ENCODE data around the gene LRBA.

LRBA gene

GRCh38 chr4:150243932-150244331 is 771.2 kb downstream of the LRBA start:
- Mint-ChIP-seq H3K27ac (no peak overlapping the region), H3K9me3 (no peaks in the 10 kb centered on the region), H3K4me3 (no peak overlapping the region), H3K27me3 (peaks cover 4% of the 10 kb centered on the region), H3K4me1 (ENCODE audit: low read depth) (no peaks in the 10 kb centered on the region), H3K36me3 (ENCODE audit: low read depth) (no peaks in the 10 kb centered on the region)

GRCh38 chr4:150242820-150243458 is 772.1 kb downstream of the LRBA start:
- H3K27ac Mint-ChIP-seq: no peak overlapping the region
- H3K36me3 Mint-ChIP-seq (ENCODE audit: low read depth): no peaks in the 10 kb centered on the region
- peaks cover 4% of the 10 kb centered on the region for H3K27me3 Mint-ChIP-seq
- H3K9me3 Mint-ChIP-seq: no peaks in the 10 kb centered on the region
- no peak overlapping the region for H3K4me3 Mint-ChIP-seq
- no peaks in the 10 kb centered on the region for H3K4me1 Mint-ChIP-seq (ENCODE audit: low read depth)

DNA sequence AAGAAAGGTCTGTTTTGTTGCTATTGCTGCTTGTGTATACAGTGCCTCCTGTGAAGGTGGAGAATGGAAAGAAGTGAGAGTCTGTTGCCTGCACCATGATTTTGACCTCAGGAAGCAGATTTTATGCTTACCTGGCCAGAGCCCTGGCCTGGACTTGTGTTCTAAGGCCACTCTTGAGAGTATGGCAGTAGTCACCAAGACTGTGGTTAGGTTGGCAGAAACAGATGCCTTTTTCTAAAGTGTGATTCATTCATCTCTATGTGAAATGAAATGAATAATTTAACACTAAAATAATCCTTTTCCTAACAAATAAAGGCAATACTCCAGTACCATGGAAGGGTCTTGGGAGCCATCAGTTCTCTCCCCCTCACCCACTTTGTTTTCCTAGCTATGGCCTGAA is 775.1 kb downstream of the LRBA start:
- H3K4me3 Mint-ChIP-seq: no peak overlapping the region
- H3K27me3 Mint-ChIP-seq: peaks cover 4% of the 10 kb centered on the region
- no peak overlapping the region for H3K27ac Mint-ChIP-seq
- H3K4me1 Mint-ChIP-seq (ENCODE audit: low read depth): no peaks in the 10 kb centered on the region
- no peaks in the 10 kb centered on the region for H3K36me3 Mint-ChIP-seq (ENCODE audit: low read depth)
- H3K9me3 Mint-ChIP-seq: no peaks in the 10 kb centered on the region

- Mint-ChIP-seq H3K27ac (no peak overlapping the region), H3K27me3 (peaks cover 7% of the 10 kb centered on the region), H3K4me1 (ENCODE audit: low read depth) (no peaks in the 10 kb centered on the region), H3K4me3 (no peak overlapping the region), H3K9me3 (no peaks in the 10 kb centered on the region), H3K36me3 (ENCODE audit: low read depth) (no peaks in the 10 kb centered on the region)
Measured at GRCh38 chr4:150238591-150238990, 776.5 kb downstream of the LRBA start.

GRCh38 chr4:150237110-150237872 is 777.8 kb downstream of the LRBA start:
- no peaks in the 10 kb centered on the region for H3K36me3 Mint-ChIP-seq (ENCODE audit: low read depth)
- no peak overlapping the region for H3K27ac Mint-ChIP-seq
- peaks cover 5% of the 10 kb centered on the region for H3K27me3 Mint-ChIP-seq
- no peaks in the 10 kb centered on the region for H3K9me3 Mint-ChIP-seq
- H3K4me3 Mint-ChIP-seq: no peak overlapping the region
- H3K4me1 Mint-ChIP-seq (ENCODE audit: low read depth): no peaks in the 10 kb centered on the region

DNA sequence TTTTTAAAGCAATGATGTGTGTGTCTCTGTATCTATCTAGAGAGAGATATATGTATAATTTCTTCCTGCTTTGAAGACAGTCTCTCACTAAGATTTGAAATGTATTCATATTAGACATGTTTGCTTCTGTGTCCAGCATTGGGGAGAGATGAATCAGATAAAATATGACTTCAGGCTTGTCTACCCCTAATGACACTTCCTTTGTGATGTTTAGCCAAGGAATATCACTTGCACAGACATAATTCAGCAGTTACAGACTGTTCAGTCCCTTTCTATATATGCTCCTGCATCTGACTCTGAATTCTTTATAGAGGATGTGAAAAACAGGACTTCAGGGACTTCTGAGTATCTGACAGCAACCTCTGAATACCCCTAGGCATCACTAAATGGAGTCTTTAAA is 778.5 kb downstream of the LRBA start:
- Mint-ChIP-seq H3K9me3 (no peaks in the 10 kb centered on the region), H3K36me3 (ENCODE audit: low read depth) (no peaks in the 10 kb centered on the region), H3K27ac (no peak overlapping the region), H3K27me3 (peaks cover 9% of the 10 kb centered on the region), H3K4me1 (ENCODE audit: low read depth) (no peaks in the 10 kb centered on the region), H3K4me3 (no peak overlapping the region)

DNA sequence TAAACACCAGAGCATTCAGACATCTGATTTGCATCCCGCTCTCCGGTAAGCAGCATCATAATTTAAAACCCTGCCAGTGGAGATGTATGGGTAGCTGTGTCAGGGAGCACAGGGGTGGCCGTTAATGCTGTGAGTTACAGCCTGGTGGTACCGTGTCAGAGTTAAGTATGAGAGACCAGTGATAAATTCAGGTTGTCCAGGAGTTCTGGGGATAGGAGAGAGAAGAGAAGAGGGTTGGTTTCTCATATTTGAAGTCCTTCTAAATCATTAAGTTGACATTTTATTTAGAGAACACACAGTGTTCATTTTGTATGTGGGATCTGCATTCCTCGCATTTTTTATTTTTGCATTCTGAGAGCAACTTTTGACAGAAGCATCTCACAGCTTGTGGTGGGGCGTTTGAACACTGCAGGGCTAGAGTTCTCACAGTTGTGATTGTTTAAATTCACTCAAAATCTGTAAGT is 779.2 kb downstream of the LRBA start:
- no peaks in the 10 kb centered on the region for H3K36me3 Mint-ChIP-seq (ENCODE audit: low read depth)
- H3K9me3 Mint-ChIP-seq: no peaks in the 10 kb centered on the region
- no peak overlapping the region for H3K4me3 Mint-ChIP-seq
- H3K4me1 Mint-ChIP-seq (ENCODE audit: low read depth): no peaks in the 10 kb centered on the region
- no peak overlapping the region for H3K27ac Mint-ChIP-seq
- H3K27me3 Mint-ChIP-seq: peaks cover 13% of the 10 kb centered on the region

- no peaks in the 10 kb centered on the region for H3K9me3 Mint-ChIP-seq
- H3K4me1 Mint-ChIP-seq (ENCODE audit: low read depth): no peaks in the 10 kb centered on the region
- H3K36me3 Mint-ChIP-seq (ENCODE audit: low read depth): no peaks in the 10 kb centered on the region
- H3K27ac Mint-ChIP-seq: no peak overlapping the region
- H3K4me3 Mint-ChIP-seq: no peak overlapping the region
- H3K27me3 Mint-ChIP-seq: peaks cover 15% of the 10 kb centered on the region
Measured at GRCh38 chr4:150235317-150235716, 779.8 kb downstream of the LRBA start.

DNA sequence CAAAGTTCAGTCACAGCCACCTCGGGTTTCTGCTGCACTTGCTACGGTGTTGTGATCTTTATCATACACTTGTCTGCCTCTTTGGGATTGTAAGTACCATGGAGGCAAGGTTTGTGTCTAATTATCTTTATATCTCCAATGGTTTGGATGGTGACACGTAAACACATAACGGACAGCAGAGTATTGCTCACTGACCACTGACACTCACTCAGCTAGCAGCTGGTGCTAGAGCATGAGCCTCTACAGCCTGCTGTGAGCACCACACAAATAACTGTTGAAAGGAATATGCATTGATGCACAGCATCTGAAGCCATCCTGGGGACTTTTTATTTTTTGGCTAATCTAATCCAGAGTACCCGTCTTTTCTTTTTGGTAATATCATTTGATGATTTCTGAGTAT is 780.8 kb downstream of the LRBA start:
- H3K4me1 Mint-ChIP-seq (ENCODE audit: low read depth): no peaks in the 10 kb centered on the region
- no peak overlapping the region for H3K4me3 Mint-ChIP-seq
- H3K27me3 Mint-ChIP-seq: peaks cover 18% of the 10 kb centered on the region
- no peaks in the 10 kb centered on the region for H3K36me3 Mint-ChIP-seq (ENCODE audit: low read depth)
- no peak overlapping the region for H3K27ac Mint-ChIP-seq
- no peaks in the 10 kb centered on the region for H3K9me3 Mint-ChIP-seq

DNA sequence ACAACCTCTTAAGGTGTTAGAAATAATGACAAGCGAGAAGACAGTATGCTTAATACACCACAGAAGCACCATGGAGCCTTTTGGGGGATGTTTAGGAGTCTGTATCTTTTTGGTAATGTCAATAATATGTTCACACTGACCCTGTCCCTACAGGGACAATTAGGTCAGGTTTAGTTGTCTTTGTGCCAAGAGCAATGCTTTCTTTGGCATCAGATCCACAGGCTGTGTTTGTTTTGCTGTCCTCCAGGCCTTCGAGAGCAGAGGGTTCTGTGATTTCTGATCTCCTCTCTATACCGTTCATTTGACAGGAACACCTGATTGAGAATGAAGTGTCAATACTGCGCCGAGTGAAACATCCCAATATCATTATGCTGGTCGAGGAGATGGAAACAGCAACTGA is 783.1 kb downstream of the LRBA start:
- Mint-ChIP-seq H3K4me3 (no peak overlapping the region), H3K9me3 (no peaks in the 10 kb centered on the region), H3K27ac (no peak overlapping the region), H3K27me3 (peaks cover 22% of the 10 kb centered on the region), H3K4me1 (ENCODE audit: low read depth) (no peaks in the 10 kb centered on the region), H3K36me3 (ENCODE audit: low read depth) (no peaks in the 10 kb centered on the region)

GRCh38 chr4:150231107-150231770 is 783.8 kb downstream of the LRBA start:
- Mint-ChIP-seq H3K27me3 (peaks cover 22% of the 10 kb centered on the region), H3K9me3 (no peaks in the 10 kb centered on the region), H3K4me1 (ENCODE audit: low read depth) (no peaks in the 10 kb centered on the region), H3K36me3 (ENCODE audit: low read depth) (no peaks in the 10 kb centered on the region), H3K27ac (no peak overlapping the region), H3K4me3 (no peak overlapping the region)

DNA sequence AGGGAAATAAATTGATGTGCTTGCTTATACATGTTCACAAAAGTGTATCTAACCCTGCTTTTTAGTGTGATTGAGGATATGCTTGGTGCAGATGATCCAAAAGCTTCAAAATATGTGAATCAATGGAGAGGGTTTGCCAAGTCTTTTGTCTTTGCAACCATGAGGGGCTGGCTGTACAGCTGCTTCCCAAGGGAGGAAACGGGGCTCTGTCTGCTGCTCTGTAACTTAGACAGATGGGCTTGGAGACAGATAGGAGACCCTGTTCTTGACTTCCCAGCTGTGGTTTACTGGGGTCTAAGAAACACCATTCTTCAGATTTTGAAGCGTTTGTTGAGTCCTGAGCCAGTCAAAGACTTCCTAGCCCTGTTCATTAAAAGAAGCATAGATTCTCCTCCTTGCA is 784.5 kb downstream of the LRBA start:
- Mint-ChIP-seq H3K36me3 (ENCODE audit: low read depth) (no peaks in the 10 kb centered on the region), H3K27me3 (peaks cover 22% of the 10 kb centered on the region), H3K9me3 (no peaks in the 10 kb centered on the region), H3K27ac (no peak overlapping the region), H3K4me1 (ENCODE audit: low read depth) (no peaks in the 10 kb centered on the region), H3K4me3 (no peak overlapping the region)

- H3K36me3 Mint-ChIP-seq (ENCODE audit: low read depth): no peaks in the 10 kb centered on the region
- H3K9me3 Mint-ChIP-seq: no peaks in the 10 kb centered on the region
- H3K4me3 Mint-ChIP-seq: no peak overlapping the region
- no peaks in the 10 kb centered on the region for H3K4me1 Mint-ChIP-seq (ENCODE audit: low read depth)
- peaks cover 22% of the 10 kb centered on the region for H3K27me3 Mint-ChIP-seq
- no peak overlapping the region for H3K27ac Mint-ChIP-seq
Measured at GRCh38 chr4:150229520-150229919, 785.6 kb downstream of the LRBA start.

- Mint-ChIP-seq H3K4me3 (no peak overlapping the region), H3K9me3 (no peaks in the 10 kb centered on the region), H3K36me3 (ENCODE audit: low read depth) (no peaks in the 10 kb centered on the region), H3K27ac (no peak overlapping the region), H3K27me3 (peaks cover 4% of the 10 kb centered on the region), H3K4me1 (ENCODE audit: low read depth) (no peaks in the 10 kb centered on the region)
Measured at GRCh38 chr4:150224896-150225591, 790.0 kb downstream of the LRBA start.

- H3K4me3 Mint-ChIP-seq: no peak overlapping the region
- H3K36me3 Mint-ChIP-seq (ENCODE audit: low read depth): no peaks in the 10 kb centered on the region
- H3K4me1 Mint-ChIP-seq (ENCODE audit: low read depth): no peaks in the 10 kb centered on the region
- H3K9me3 Mint-ChIP-seq: no peaks in the 10 kb centered on the region
- H3K27ac Mint-ChIP-seq: no peak overlapping the region
- no peaks in the 10 kb centered on the region for H3K27me3 Mint-ChIP-seq
Measured at GRCh38 chr4:150219841-150220240, 795.2 kb downstream of the LRBA start.
